ENCODE measurements around the gene DGKG. TPM values are rescaled to one million over a fixed set of nuclear protein-coding genes. Genes with fewer than 3 reads are reported as not detected.

Gene DGKG
- total and polyA plus RNA-seq, 8 donors = 4.2 to 7.6 (median 5.5) TPM

- Histone ChIP-seq H3K27me3 (peaks cover 9 to 24% of the 10 kb centered on the region in 2 donors), H3K4me3 (no peak overlapping the region), H3K4me1 (peaks cover 0 to 31% of the 10 kb centered on the region in 2 donors), H3K9me3 (no peaks in the 10 kb centered on the region), H3K27ac (no peak overlapping the region), H3K36me3 (no peaks in the 10 kb centered on the region)
- intact Hi-C loops (cut with DNase I) = no loop called here
- DNase-seq = no peak
- no peak for TF ChIP-seq CTCF (IDR thresholded peaks at IDR 0.05)
- no peak for ATAC-seq
Observed at GRCh38 chr3:186189492-186189891, 172.5 kb downstream of the DGKG start.

- H3K36me3 ChIP-seq = no peaks in the 10 kb centered on the region
- ATAC-seq (no peak), DNase-seq (no peak)
- TF ChIP-seq CTCF (IDR thresholded peaks at IDR 0.05) = no peak
- no peaks in the 10 kb centered on the region for H3K9me3 ChIP-seq
- intact Hi-C loops (cut with DNase I) = no loop called here
- H3K27me3 ChIP-seq = peaks cover 0 to 5% of the 10 kb centered on the region in 2 donors
- peaks cover 0 to 44% of the 10 kb centered on the region in 2 donors for H3K4me1 ChIP-seq
- H3K27ac ChIP-seq = no peak overlapping the region
- H3K4me3 ChIP-seq = no peak overlapping the region
Observed at GRCh38 chr3:186187401-186188275, 174.4 kb downstream of the DGKG start.

- ATAC-seq = peak; percentile 63
- no peak overlapping the region for H3K4me3 ChIP-seq
- H3K36me3 ChIP-seq = no peaks in the 10 kb centered on the region
- TF ChIP-seq CTCF (IDR thresholded peaks at IDR 0.05) = no peak
- H3K9me3 ChIP-seq = no peaks in the 10 kb centered on the region
- H3K4me1 ChIP-seq = peaks cover 0 to 45% of the 10 kb centered on the region in 2 donors
- intact Hi-C loops (cut with DNase I) = no loop called here
- H3K27ac ChIP-seq = peak overlapping the region; percentile 33 to 85
- H3K27me3 ChIP-seq = no peaks in the 10 kb centered on the region
- peak in 1 of 4 donors; percentile 47 for DNase-seq
Observed at GRCh38 chr3:186185194-186185787, 176.7 kb downstream of the DGKG start.

- intact Hi-C loops (cut with DNase I) = no loop called here
- Histone ChIP-seq H3K4me1 (peaks cover 0 to 45% of the 10 kb centered on the region in 2 donors), H3K27ac (peak overlapping the region in 1 of 2 donors; percentile 85), H3K36me3 (no peaks in the 10 kb centered on the region), H3K27me3 (no peaks in the 10 kb centered on the region), H3K4me3 (no peak overlapping the region), H3K9me3 (no peaks in the 10 kb centered on the region)
- TF ChIP-seq CTCF (IDR thresholded peaks at IDR 0.05) = no peak
- DNase-seq (no peak), ATAC-seq (no peak)
Observed at GRCh38 chr3:186184021-186184420, 178.0 kb downstream of the DGKG start.

- DNase-seq (no peak), ATAC-seq (no peak)
Observed at GRCh38 chr3:186182850-186183249, 179.2 kb downstream of the DGKG start.

More at GRCh38 chr3:186182850-186183249, 179.2 kb downstream of the DGKG start:
- H3K9me3 ChIP-seq = no peaks in the 10 kb centered on the region
- no peaks in the 10 kb centered on the region for H3K27me3 ChIP-seq
- H3K36me3 ChIP-seq = peaks cover 0 to 7% of the 10 kb centered on the region in 2 donors
- no peak overlapping the region for H3K4me3 ChIP-seq
- H3K4me1 ChIP-seq = peaks cover 0 to 43% of the 10 kb centered on the region in 2 donors
- TF ChIP-seq CTCF (IDR thresholded peaks at IDR 0.05) = no peak
- no peak overlapping the region for H3K27ac ChIP-seq
- intact Hi-C loops (cut with DNase I) = no loop called here

Data from left lung (tissue), 10 donors.